Natural killer cell (primary cell): ENCODE measurements around the gene CHD6. TPM values are rescaled to one million over a fixed set of nuclear protein-coding genes. Genes with fewer than 3 reads are reported as not detected.

Source experiments
- ATAC-seq, 3 donors: fragments of 150-1000 bp in 2 of 3; fragments of 200-7000 bp in 1 of 3; cut with Tn5 transposase; 1 replicate in 1 of 3; 2 replicates in 2 of 3; pipeline ENCODE4 v1.10.0; 2021; ENCODE audit warnings: mild to moderate bottlenecking in 2 of 3, moderate library complexity in 2 of 3
- DNase-seq, 2 donors: peaks; one replicate each; pipeline versions ENCODE4 v3.0.0 to v3.0.0-alpha.2; 2013 to 2021; ENCODE audit warnings: mixed read lengths in 1 of 2
- H3K27ac ChIP-seq: one replicate; pipeline ENCODE4 v1.5.1; 2013; ENCODE audit warnings: mild to moderate bottlenecking, low read length
- H3K27me3 ChIP-seq: one replicate; pipeline ENCODE4 v1.6.1; 2013; ENCODE audit warnings: low read length; ENCODE audit not compliant: control insufficient read depth, insufficient read depth
- H3K36me3 ChIP-seq: one replicate; pipeline ENCODE4 v1.6.1; 2013; ENCODE audit warnings: low read length; ENCODE audit not compliant: control insufficient read depth, insufficient read depth
- H3K4me1 ChIP-seq: one replicate; pipeline ENCODE4 v1.6.1; 2013; ENCODE audit warnings: low read length; ENCODE audit not compliant: control insufficient read depth, insufficient read depth
- H3K4me3 ChIP-seq: one replicate; pipeline ENCODE4 v1.5.1; 2013; ENCODE audit warnings: low read length
- H3K9me3 ChIP-seq: one replicate; pipeline ENCODE4 v1.6.1; 2013; ENCODE audit warnings: low read length; ENCODE audit not compliant: control insufficient read depth, insufficient read depth
- H3K27ac Mint-ChIP-seq, 2 donors: one replicate each; pipeline ENCODE4 v1.8.0; 2022; ENCODE audit warnings: mild to moderate bottlenecking in 2 of 2, mixed read lengths in 2 of 2, moderate library complexity in 1 of 2
- H3K27me3 Mint-ChIP-seq, 2 donors: one replicate each; pipeline ENCODE4 v1.8.0; 2022; ENCODE audit warnings: low read depth in 2 of 2, mixed read lengths in 2 of 2
- H3K36me3 Mint-ChIP-seq: one replicate; pipeline ENCODE4 v1.8.0; 2022; ENCODE audit warnings: mixed read lengths
- H3K4me1 Mint-ChIP-seq, 2 donors: one replicate each; pipeline ENCODE4 v1.8.0; 2022; ENCODE audit warnings: mixed read lengths in 2 of 2
- H3K4me3 Mint-ChIP-seq: one replicate; pipeline ENCODE4 v1.8.0; 2022; ENCODE audit warnings: mild to moderate bottlenecking, moderate library complexity, mixed read lengths
- H3K9me3 Mint-ChIP-seq, 2 donors: one replicate each; pipeline ENCODE4 v1.8.0; 2022; ENCODE audit warnings: mixed read lengths in 2 of 2
- WGBS: methylation state at CpG from one replicate; pipeline ENCODE4 v1.1.7; 2013; ENCODE audit warnings: missing lambda C conversion rate; ENCODE audit not compliant: insufficient coverage; 5-methylcytosine and 5-hydroxymethylcytosine counted together
- intact Hi-C: fragments of 100-400 bp; cut with micrococcal nuclease; formaldehyde crosslinking; loops from one replicate; pipeline ENCODE4 v1.14.2; 2022
- total RNA-seq, 4 donors: library from RNA; stranded (reverse); fragments of 120-200 nt in 1 of 4; gene quantifications; one replicate each; pipeline versions ENCODE4 v1.2.3 to v1.2.4, GENCODE V29; 2013 to 2022
- TF ChIP-seq, protein P1 (sequence below): fragments of 200-600 bp; IDR thresholded peaks from one replicate; pipeline ENCODE4 v1.8.0; 2022; ENCODE audit warnings: antibody characterized with exemption

CHD6 gene
- total RNA-seq, 3 donors from 2014 or later (not counting 1 experiment from before 2014, with no cell fraction given): 82.8 to 96.6 (median 90.4) TPM

DNA sequence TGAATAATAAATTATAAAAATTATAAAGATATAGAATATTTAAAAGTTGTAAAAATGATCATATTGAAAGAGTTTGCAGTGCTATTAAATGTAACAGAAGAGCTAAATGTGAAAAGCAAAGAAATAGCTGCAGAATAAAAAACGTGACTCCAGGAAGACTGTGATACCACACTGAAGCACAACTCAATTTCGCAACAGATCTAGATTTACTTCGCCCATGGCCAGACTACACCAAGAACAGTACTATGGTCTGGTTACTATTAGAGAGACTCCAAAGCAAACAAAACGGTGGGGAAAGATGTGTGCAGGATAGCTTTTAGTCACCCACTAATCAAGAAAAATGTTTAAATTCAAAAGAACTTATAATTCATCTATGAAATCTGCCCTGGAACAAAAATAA is 1.9 kb downstream of the CHD6 start:
- ATAC-seq (no peak), DNase-seq (no peak)
- H3K9me3 ChIP-seq: no peaks in the 10 kb centered on the region
- TF ChIP-seq, protein P1, sequence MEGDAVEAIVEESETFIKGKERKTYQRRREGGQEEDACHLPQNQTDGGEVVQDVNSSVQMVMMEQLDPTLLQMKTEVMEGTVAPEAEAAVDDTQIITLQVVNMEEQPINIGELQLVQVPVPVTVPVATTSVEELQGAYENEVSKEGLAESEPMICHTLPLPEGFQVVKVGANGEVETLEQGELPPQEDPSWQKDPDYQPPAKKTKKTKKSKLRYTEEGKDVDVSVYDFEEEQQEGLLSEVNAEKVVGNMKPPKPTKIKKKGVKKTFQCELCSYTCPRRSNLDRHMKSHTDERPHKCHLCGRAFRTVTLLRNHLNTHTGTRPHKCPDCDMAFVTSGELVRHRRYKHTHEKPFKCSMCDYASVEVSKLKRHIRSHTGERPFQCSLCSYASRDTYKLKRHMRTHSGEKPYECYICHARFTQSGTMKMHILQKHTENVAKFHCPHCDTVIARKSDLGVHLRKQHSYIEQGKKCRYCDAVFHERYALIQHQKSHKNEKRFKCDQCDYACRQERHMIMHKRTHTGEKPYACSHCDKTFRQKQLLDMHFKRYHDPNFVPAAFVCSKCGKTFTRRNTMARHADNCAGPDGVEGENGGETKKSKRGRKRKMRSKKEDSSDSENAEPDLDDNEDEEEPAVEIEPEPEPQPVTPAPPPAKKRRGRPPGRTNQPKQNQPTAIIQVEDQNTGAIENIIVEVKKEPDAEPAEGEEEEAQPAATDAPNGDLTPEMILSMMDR: no peak
- Mint-ChIP-seq H3K9me3 (no peaks in the 10 kb centered on the region), H3K4me1 (peaks cover 40 to 50% of the 10 kb centered on the region in 2 donors), H3K27ac (peak overlapping the region; percentile 79 to 91), H3K27me3 (no peaks in the 10 kb centered on the region), H3K4me3 (peak overlapping the region; percentile 96), H3K36me3 (no peaks in the 10 kb centered on the region)
- H3K4me1 ChIP-seq: peaks cover 14% of the 10 kb centered on the region
- H3K36me3 ChIP-seq: no peaks in the 10 kb centered on the region
- 68% methylated on average over 3 of the region's 4 CpGs for WGBS
- no peaks in the 10 kb centered on the region for H3K27me3 ChIP-seq
- intact Hi-C loops: loop anchor here (5.0 kb wide), 1 partner anchor 44 kb away; no protein-coding TSS in a partner anchor
- H3K4me3 ChIP-seq: no peak overlapping the region
- no peak overlapping the region for H3K27ac ChIP-seq

DNA sequence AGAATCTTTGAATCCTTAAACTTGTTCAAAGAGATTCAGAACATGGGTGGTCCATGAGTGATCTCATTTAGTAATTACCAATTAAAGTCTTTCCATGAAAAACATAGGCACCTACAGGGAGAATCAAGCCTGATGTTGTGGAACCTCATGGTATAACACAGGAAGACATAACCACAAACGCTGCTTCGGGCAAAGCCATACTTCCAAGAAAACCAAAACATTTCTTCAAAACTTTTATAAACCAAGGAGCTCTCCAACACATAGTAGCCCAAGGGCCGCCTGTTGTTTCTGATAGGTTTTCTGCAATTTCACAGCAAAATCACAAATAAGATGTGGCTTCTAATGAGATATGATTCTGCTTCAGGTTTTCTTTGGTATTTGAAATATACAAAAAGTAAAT is 2.5 kb downstream of the CHD6 start:
- Histone ChIP-seq H3K27ac (no peak overlapping the region), H3K36me3 (no peaks in the 10 kb centered on the region), H3K4me3 (no peak overlapping the region), H3K4me1 (peaks cover 14% of the 10 kb centered on the region), H3K9me3 (no peaks in the 10 kb centered on the region), H3K27me3 (no peaks in the 10 kb centered on the region)
- no peaks in the 10 kb centered on the region for H3K9me3 Mint-ChIP-seq
- H3K27me3 Mint-ChIP-seq: no peaks in the 10 kb centered on the region
- DNase-seq: no peak
- H3K36me3 Mint-ChIP-seq: no peaks in the 10 kb centered on the region
- intact Hi-C loops: loop anchor here (5.0 kb wide), 1 partner anchor 43 kb away; no protein-coding TSS in a partner anchor
- H3K4me3 Mint-ChIP-seq: peak overlapping the region; percentile 96
- peaks cover 40 to 50% of the 10 kb centered on the region in 2 donors for H3K4me1 Mint-ChIP-seq
- TF ChIP-seq, protein P1: no peak
- no peak for ATAC-seq
- peak overlapping the region; percentile 43 to 47 for H3K27ac Mint-ChIP-seq
- 7% methylated on average over 3 of the region's 3 CpGs for WGBS

DNA sequence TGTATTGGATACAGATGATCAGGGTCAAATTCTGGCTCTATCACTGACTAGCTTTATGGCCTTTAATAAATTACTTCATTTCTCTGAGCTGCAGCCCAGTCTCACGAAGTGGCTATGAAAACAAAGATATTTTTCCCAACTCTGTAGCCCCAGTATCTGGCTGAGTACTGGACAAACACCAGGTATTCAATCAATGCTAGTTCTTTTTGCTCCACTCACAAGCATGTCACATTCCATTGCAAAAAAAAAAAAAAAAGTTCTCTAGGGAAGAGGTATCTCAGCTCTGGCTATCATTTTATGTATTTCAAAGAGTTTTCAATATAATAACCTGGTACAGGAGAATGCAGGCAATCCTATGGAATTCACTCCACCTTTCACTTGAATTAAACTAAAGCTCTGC is 3.1 kb downstream of the CHD6 start:
- Histone ChIP-seq H3K27ac (no peak overlapping the region), H3K4me3 (no peak overlapping the region), H3K4me1 (peaks cover 14% of the 10 kb centered on the region), H3K9me3 (no peaks in the 10 kb centered on the region), H3K36me3 (no peaks in the 10 kb centered on the region), H3K27me3 (no peaks in the 10 kb centered on the region)
- H3K27ac Mint-ChIP-seq: peak overlapping the region; percentile 43 to 47
- peaks cover 40 to 52% of the 10 kb centered on the region in 2 donors for H3K4me1 Mint-ChIP-seq
- H3K4me3 Mint-ChIP-seq: peak overlapping the region; percentile 96
- intact Hi-C loops: loop anchor here (5.0 kb wide), 1 partner anchor 43 kb away; no protein-coding TSS in a partner anchor
- H3K9me3 Mint-ChIP-seq: no peaks in the 10 kb centered on the region
- 100% methylated on average over 1 of the region's 1 CpG for WGBS
- TF ChIP-seq, protein P1: no peak
- no peaks in the 10 kb centered on the region for H3K36me3 Mint-ChIP-seq
- no peaks in the 10 kb centered on the region for H3K27me3 Mint-ChIP-seq
- ATAC-seq (no peak), DNase-seq (no peak)

DNA sequence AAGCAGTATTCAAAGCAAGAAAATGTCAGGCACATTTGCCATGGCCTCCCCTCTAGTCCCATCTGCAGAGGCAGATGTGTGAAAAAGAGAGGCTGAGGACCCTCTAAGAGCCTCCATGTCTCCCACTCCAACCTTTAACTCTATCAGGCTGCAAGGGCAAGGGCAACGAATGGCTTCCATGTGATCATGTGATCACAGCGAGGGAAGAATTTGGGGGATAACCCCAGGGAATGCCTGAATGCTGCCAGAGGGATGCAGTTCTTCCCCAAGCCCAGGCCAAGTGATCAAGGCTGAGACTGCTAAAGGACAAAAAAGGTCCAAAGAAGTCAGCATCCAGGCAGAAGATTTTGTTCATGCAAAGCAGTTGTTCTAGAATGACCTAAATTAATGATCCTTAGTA is 4.9 kb downstream of the CHD6 start:
- H3K4me1 ChIP-seq: peaks cover 10% of the 10 kb centered on the region
- DNase-seq (no peak), ATAC-seq (no peak)
- H3K4me3 ChIP-seq: no peak overlapping the region
- H3K27me3 Mint-ChIP-seq: no peaks in the 10 kb centered on the region
- no peak overlapping the region for H3K27ac ChIP-seq
- TF ChIP-seq, protein P1: no peak
- intact Hi-C loops: no loop called here
- no peak overlapping the region for H3K27ac Mint-ChIP-seq
- H3K4me3 Mint-ChIP-seq: no peak overlapping the region
- no peaks in the 10 kb centered on the region for H3K36me3 Mint-ChIP-seq
- H3K4me1 Mint-ChIP-seq: peaks cover 53 to 62% of the 10 kb centered on the region in 2 donors
- no peaks in the 10 kb centered on the region for H3K27me3 ChIP-seq
- no peaks in the 10 kb centered on the region for H3K9me3 ChIP-seq
- no peaks in the 10 kb centered on the region for H3K9me3 Mint-ChIP-seq
- 98% methylated on average over 2 of the region's 2 CpGs for WGBS
- no peaks in the 10 kb centered on the region for H3K36me3 ChIP-seq
